Measurements from ENCODE around the gene NDUFS1.
"Not testable (repeated sequence)": the region's sequence is repeated elsewhere in the genome, so short reads cannot be mapped to it uniquely, and the experiment has no call there.

The NDUFS1 gene

DNA sequence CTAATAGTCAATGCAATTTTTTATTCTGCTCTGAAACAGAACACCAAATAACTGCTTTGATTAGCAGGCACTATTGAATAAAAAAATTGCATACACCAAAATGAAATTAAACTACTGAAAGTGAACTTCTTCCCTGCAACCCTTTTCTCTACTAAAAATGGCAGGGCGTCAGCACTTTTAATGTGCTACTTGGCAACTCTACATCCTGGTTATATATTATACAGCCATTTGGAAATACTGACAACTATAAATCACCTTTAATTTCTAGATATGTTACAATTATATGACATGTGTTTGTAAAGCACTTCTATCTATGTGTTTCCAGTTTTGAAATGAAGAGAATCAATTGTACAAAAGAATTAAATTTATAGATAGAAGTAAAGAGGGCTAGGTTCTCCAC lies 9.9 kb downstream of the NDUFS1 start:
- TF ChIP-seq, protein P1, sequence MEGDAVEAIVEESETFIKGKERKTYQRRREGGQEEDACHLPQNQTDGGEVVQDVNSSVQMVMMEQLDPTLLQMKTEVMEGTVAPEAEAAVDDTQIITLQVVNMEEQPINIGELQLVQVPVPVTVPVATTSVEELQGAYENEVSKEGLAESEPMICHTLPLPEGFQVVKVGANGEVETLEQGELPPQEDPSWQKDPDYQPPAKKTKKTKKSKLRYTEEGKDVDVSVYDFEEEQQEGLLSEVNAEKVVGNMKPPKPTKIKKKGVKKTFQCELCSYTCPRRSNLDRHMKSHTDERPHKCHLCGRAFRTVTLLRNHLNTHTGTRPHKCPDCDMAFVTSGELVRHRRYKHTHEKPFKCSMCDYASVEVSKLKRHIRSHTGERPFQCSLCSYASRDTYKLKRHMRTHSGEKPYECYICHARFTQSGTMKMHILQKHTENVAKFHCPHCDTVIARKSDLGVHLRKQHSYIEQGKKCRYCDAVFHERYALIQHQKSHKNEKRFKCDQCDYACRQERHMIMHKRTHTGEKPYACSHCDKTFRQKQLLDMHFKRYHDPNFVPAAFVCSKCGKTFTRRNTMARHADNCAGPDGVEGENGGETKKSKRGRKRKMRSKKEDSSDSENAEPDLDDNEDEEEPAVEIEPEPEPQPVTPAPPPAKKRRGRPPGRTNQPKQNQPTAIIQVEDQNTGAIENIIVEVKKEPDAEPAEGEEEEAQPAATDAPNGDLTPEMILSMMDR (IDR thresholded peaks at IDR 0.05; ENCODE audit: borderline replicate concordance, control extremely low read depth, extremely low read depth, insufficient read depth, missing control alignments) = no peak
- in situ Hi-C loops (cut with MboI; ENCODE audit: low sequenced_read_pairs, unreplicated experiment) = no loop called here
- no peak for DNase-seq (ENCODE audit: low spot score)

DNA sequence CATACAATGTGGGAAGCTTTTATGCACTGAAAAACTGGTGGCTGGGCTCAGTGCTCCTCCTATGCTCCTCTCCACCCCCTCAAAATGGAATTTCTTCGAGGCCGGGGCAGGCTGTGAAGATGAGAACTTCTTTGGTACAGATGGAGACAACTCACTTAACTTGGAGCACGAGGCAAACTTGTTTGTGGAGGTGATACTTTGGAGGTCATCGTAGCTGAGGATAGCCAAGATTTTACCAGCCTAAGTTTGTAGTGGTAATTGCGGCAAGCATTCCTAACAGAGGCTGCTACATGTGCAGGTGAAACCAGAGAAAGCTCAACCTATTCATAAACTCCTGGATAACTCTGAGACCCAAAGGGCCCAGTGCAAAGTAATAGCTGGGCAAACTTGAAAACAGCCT lies 13.6 kb downstream of the NDUFS1 start:
- DNase-seq (ENCODE audit: low spot score) = no peak
- in situ Hi-C loops (cut with MboI; ENCODE audit: low sequenced_read_pairs, unreplicated experiment) = no loop called here
- TF ChIP-seq, protein P1 (IDR thresholded peaks at IDR 0.05; ENCODE audit: borderline replicate concordance, control extremely low read depth, extremely low read depth, insufficient read depth, missing control alignments) = no peak

DNA sequence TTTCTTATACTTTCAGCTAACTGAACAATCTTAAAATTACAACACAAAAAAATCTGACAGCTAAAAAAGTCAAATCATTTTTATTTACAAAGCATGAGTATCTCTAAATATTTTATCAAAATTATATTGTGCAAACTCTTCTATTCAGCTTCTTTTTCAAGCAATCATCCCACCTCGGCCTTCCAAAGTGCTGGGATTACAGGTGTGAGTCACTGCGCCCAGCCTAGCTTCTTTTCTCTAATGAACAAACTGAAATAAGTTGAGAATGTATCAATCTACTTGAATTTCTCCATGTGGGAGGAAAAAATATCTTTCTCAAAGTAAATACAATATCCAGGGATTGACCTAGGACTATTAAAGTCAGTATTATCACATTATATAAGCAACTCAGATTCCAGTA lies 14.9 kb downstream of the NDUFS1 start:
- in situ Hi-C loops (cut with MboI; ENCODE audit: low sequenced_read_pairs, unreplicated experiment) = no loop called here
- no peak for DNase-seq (ENCODE audit: low spot score)
- TF ChIP-seq, protein P1 (IDR thresholded peaks at IDR 0.05; ENCODE audit: borderline replicate concordance, control extremely low read depth, extremely low read depth, insufficient read depth, missing control alignments) = no peak

DNA sequence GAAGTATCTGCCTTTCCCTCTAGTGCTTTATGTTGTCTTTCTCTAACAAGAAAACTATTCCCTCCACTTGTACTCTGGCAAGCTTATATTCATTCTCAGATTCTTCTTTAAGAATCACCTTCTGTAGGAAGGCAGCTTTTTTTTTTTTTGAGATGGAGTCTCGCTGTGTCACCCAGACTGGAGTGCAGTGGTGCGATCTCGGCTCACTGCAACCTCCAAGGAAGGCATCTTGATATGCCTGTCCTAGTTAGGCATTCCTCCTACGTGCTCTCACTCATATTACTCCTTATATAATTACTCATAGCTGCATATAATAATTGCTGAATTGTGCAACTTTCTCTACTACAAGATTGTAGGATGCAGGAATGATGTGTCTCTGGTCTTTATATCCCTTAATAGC lies 15.8 kb downstream of the NDUFS1 start:
- in situ Hi-C loops (cut with MboI; ENCODE audit: low sequenced_read_pairs, unreplicated experiment) = no loop called here
- TF ChIP-seq, protein P1 (IDR thresholded peaks at IDR 0.05; ENCODE audit: borderline replicate concordance, control extremely low read depth, extremely low read depth, insufficient read depth, missing control alignments) = no peak

DNA sequence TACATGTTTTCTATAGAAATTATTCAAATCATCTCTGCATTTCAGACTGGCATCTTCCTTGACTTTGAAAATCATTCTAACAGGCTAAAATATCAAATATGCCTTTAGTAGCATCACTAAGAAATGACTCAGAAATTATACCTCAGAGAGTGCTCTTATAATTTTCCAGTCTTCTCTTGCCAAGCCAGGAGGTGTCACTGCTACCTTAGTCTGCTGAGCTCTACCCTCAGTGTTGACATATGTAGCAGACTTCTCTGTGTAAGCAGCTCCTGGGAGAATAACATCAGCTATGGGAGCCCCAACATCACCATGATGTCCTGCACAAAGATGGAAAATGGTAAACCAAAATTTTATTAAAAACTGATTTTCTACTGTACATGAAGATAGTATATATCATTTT lies 31.6 kb downstream of the NDUFS1 start:
- TF ChIP-seq, protein P1 (IDR thresholded peaks at IDR 0.05; ENCODE audit: borderline replicate concordance, control extremely low read depth, extremely low read depth, insufficient read depth, missing control alignments) = no peak
- no peak for DNase-seq (ENCODE audit: low spot score)
- in situ Hi-C loops (cut with MboI; ENCODE audit: low sequenced_read_pairs, unreplicated experiment) = no loop called here

More for the DNA sequence above, 15.8 kb downstream of the NDUFS1 start:
- DNase-seq (ENCODE audit: low spot score) = no peak

DNA sequence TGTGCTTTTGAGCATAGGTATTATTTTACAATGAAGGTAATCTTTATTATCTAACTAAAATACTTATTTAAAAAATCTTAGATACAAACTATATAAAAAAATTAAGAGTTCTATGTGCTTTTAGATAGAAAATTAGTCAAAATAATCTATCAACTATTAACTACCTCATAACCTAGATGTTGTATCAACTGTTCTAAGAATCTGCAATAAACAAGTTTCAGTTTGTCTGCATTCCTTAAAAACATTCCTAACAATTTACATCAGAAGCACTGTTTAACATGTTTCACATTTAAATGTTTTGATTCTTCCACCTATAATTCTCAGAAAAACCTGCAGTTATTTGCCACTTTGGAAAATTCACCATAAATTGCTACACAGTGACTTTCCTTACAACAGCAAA lies 33.3 kb downstream of the NDUFS1 start:
- in situ Hi-C loops (cut with MboI; ENCODE audit: low sequenced_read_pairs, unreplicated experiment) = no loop called here
- no peak for DNase-seq (ENCODE audit: low spot score)
- TF ChIP-seq, protein P1 (IDR thresholded peaks at IDR 0.05; ENCODE audit: borderline replicate concordance, control extremely low read depth, extremely low read depth, insufficient read depth, missing control alignments) = no peak

DNA sequence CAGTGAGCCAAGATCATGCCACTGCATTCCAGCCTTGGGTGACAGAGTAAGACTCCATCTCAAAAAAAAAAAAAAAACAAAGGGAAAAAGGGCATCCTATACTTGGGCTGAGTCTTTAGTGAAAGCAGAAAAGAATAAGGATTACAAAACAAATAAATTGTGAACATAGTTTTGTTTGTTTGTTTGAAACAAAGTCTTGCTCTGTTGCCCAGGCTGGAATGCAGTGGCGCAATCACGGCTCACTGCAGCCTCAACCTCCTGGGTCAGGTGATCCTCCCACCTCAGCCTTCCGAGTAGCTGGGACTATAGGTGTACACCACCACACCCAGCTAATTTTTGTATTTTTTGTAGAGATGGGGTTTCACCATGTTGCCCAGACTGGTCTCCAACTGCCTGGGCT lies 36.7 kb downstream of the NDUFS1 start:
- in situ Hi-C loops (cut with MboI; ENCODE audit: low sequenced_read_pairs, unreplicated experiment); DNase-seq (ENCODE audit: low spot score): not testable (repeated sequence)

Measured in GM13976 (cell line).